H9 (cell line): ENCODE results near the gene LPIN2. TPM values are rescaled to one million over a fixed set of nuclear protein-coding genes. Genes with fewer than 3 reads are reported as not detected.

Experiments used
- DNase-seq: peaks from one replicate; pipeline ENCODE4 v3.0.0-alpha.2; 2017
- H2AFZ ChIP-seq: one replicate; pipeline ENCODE4 v1.6.1; 2013; ENCODE audit warnings: mild to moderate bottlenecking, low read length, control low read depth, moderate library complexity
- H2AK5ac ChIP-seq: 2 replicates; pipeline ENCODE4 v1.6.1; 2013; ENCODE audit warnings: low read length, control low read depth, mixed read lengths; ENCODE audit not compliant: insufficient read length
- H2BK120ac ChIP-seq: one replicate; pipeline ENCODE4 v1.6.1; 2013; ENCODE audit warnings: low read depth, mild to moderate bottlenecking, low read length, control low read depth, inconsistent platforms; ENCODE audit not compliant: poor library complexity, severe bottlenecking
- H2BK12ac ChIP-seq: 2 replicates; pipeline ENCODE4 v1.6.1; 2013; ENCODE audit warnings: low read length, control low read depth, mixed read lengths, low read depth; ENCODE audit not compliant: insufficient read length
- H2BK15ac ChIP-seq: 2 replicates; pipeline ENCODE4 v1.6.1; 2013; ENCODE audit warnings: low read depth, low read length, control low read depth
- H2BK20ac ChIP-seq: one replicate; pipeline ENCODE4 v1.6.1; 2013; ENCODE audit warnings: low read depth, mild to moderate bottlenecking, low read length, control low read depth, inconsistent platforms; ENCODE audit not compliant: poor library complexity, severe bottlenecking
- H2BK5ac ChIP-seq: 2 replicates; pipeline ENCODE4 v1.6.1; 2013; ENCODE audit warnings: low read length, control low read depth, mixed read lengths; ENCODE audit not compliant: insufficient read length
- H3K14ac ChIP-seq: 2 replicates; pipeline ENCODE4 v1.6.1; 2013; ENCODE audit warnings: low read length, control low read depth; ENCODE audit not compliant: insufficient read depth
- H3K18ac ChIP-seq: 2 replicates; pipeline ENCODE4 v1.6.1; 2013; ENCODE audit warnings: low read depth, mild to moderate bottlenecking, mixed read lengths, low read length, control low read depth; ENCODE audit not compliant: insufficient read length
- H3K23ac ChIP-seq: 2 replicates; pipeline ENCODE4 v1.6.1; 2013; ENCODE audit warnings: low read length, control low read depth, mixed read lengths, low read depth; ENCODE audit not compliant: insufficient read length
- H3K23me2 ChIP-seq: 2 replicates; pipeline ENCODE4 v1.6.1; 2013; ENCODE audit warnings: low read depth, mild to moderate bottlenecking, mixed read lengths, low read length, control low read depth; ENCODE audit not compliant: insufficient read length, poor library complexity, severe bottlenecking
- H3K27ac ChIP-seq: 2 replicates; pipeline ENCODE4 v1.5.1; 2013; ENCODE audit warnings: low read length, control low read depth, mixed read lengths, low read depth; ENCODE audit not compliant: insufficient read length
- H3K27me3 ChIP-seq: 2 replicates; pipeline ENCODE4 v1.6.1; 2013; ENCODE audit warnings: low read length, control low read depth, inconsistent platforms; ENCODE audit not compliant: insufficient read depth
- H3K4ac ChIP-seq: 2 replicates; pipeline ENCODE4 v1.6.1; 2013; ENCODE audit warnings: low read depth, mild to moderate bottlenecking, control low read depth, inconsistent platforms, low read length, moderate library complexity
- H3K4me1 ChIP-seq: 2 replicates; pipeline ENCODE4 v1.6.1; 2013; ENCODE audit warnings: low read length, control low read depth, inconsistent platforms; ENCODE audit not compliant: insufficient read depth
- H3K4me2 ChIP-seq: 2 replicates; pipeline ENCODE4 v1.6.1; 2013; ENCODE audit warnings: low read length, control low read depth, mixed read lengths; ENCODE audit not compliant: insufficient read length, insufficient read depth
- H3K56ac ChIP-seq: 2 replicates; pipeline ENCODE4 v1.6.1; 2013; ENCODE audit warnings: low read depth, mild to moderate bottlenecking, mixed read lengths, low read length, control low read depth; ENCODE audit not compliant: insufficient read length
- H3K79me1 ChIP-seq: 2 replicates; pipeline ENCODE4 v1.6.1; 2013; ENCODE audit warnings: low read depth, mild to moderate bottlenecking, moderate library complexity, low read length, control low read depth, inconsistent platforms; ENCODE audit not compliant: insufficient read depth, poor library complexity, severe bottlenecking
- H3K79me2 ChIP-seq: 2 replicates; pipeline ENCODE4 v1.6.1; 2013; ENCODE audit warnings: low read length, control low read depth, inconsistent platforms; ENCODE audit not compliant: insufficient read depth
- H3K9ac ChIP-seq: 2 replicates; pipeline ENCODE4 v1.6.1; 2013; ENCODE audit warnings: low read length, control low read depth, mixed read lengths; ENCODE audit not compliant: insufficient read length; ENCODE audit errors: extremely low read depth
- H3K9me3 ChIP-seq: one replicate; pipeline ENCODE4 v1.6.1; 2013; ENCODE audit warnings: low read depth, low read length, inconsistent platforms; ENCODE audit not compliant: control insufficient read depth
- H3T11ph ChIP-seq: one replicate; pipeline ENCODE4 v1.6.1; 2013; ENCODE audit warnings: mild to moderate bottlenecking, low read length, control low read depth, inconsistent platforms
- H4K20me1 ChIP-seq: one replicate; pipeline ENCODE4 v1.6.1; 2013; ENCODE audit not compliant: control insufficient read depth, insufficient read length, insufficient read depth
- H4K5ac ChIP-seq: 2 replicates; pipeline ENCODE4 v1.6.1; 2013; ENCODE audit warnings: low read depth, mild to moderate bottlenecking, mixed read lengths, low read length, control low read depth; ENCODE audit not compliant: insufficient read length
- H4K8ac ChIP-seq: replicated peaks from 2 replicates; pipeline ENCODE4 v1.6.1; 2013; ENCODE audit warnings: low read length, control low read depth, mixed read lengths, low read depth; ENCODE audit not compliant: insufficient read length
- H4K91ac ChIP-seq: 2 replicates; pipeline ENCODE4 v1.6.1; 2013; ENCODE audit warnings: low read depth, mild to moderate bottlenecking, moderate library complexity, mixed read lengths, low read length, control low read depth; ENCODE audit not compliant: insufficient read length
- H3K27ac Mint-ChIP-seq, 3 experiments: 2 replicates in 2 of 3; 3 replicates in 1 of 3; pipeline ENCODE4 v1.8.0; 2020 to 2021; ENCODE audit warnings: mixed read lengths in 3 of 3, mild to moderate bottlenecking in 1 of 3, moderate library complexity in 1 of 3
- H3K27me3 Mint-ChIP-seq: 2 replicates; pipeline ENCODE4 v1.8.0; 2021; ENCODE audit warnings: low read depth, mild to moderate bottlenecking, moderate library complexity, mixed read lengths
- H3K36me3 Mint-ChIP-seq, 3 experiments: 2 replicates in 2 of 3; 3 replicates in 1 of 3; pipeline ENCODE4 v1.8.0; 2020 to 2021; ENCODE audit warnings: low read depth in 3 of 3, mixed read lengths in 3 of 3; ENCODE audit not compliant: insufficient read depth in 1 of 3
- H3K4me1 Mint-ChIP-seq, 2 experiments: 2 replicates each; pipeline ENCODE4 v1.8.0; 2020; ENCODE audit warnings: mixed read lengths in 2 of 2
- H3K4me3 Mint-ChIP-seq, 2 experiments: 2 replicates in 1 of 2; 3 replicates in 1 of 2; pipeline ENCODE4 v1.8.0; 2020 to 2021; ENCODE audit warnings: mild to moderate bottlenecking in 2 of 2, mixed read lengths in 2 of 2, moderate library complexity in 1 of 2
- H3K9me3 Mint-ChIP-seq, 2 experiments: 2 replicates in 1 of 2; 3 replicates in 1 of 2; pipeline ENCODE4 v1.8.0; 2020; ENCODE audit warnings: mild to moderate bottlenecking in 2 of 2, mixed read lengths in 2 of 2, moderate library complexity in 1 of 2
- WGBS: extraction: QIAGEN DNeasy Blood & Tissue Kit; methylation state at CpG from one replicate; pipeline ENCODE4 v1.1.7; 2013; ENCODE audit warnings: missing lambda C conversion rate, low lambda C conversion rate, mixed read lengths; ENCODE audit not compliant: insufficient read length; ENCODE audit errors: extremely low coverage; 5-methylcytosine and 5-hydroxymethylcytosine counted together
- total RNA-seq: library from RNA; stranded (reverse); gene quantifications from 2 replicates; pipeline ENCODE4 v1.2.1, GENCODE V29; 2021
- TF ChIP-seq, protein P1 (sequence below): fragments of 200-600 bp; sonication (generic); conservative IDR thresholded peaks from 3 replicates; pipeline ENCODE4 v1.8.0; 2021; ENCODE audit warnings: antibody characterized with exemption, mild to moderate bottlenecking

Gene LPIN2
- total RNA-seq, 1 experiment from 2014 or later, result 9.2 TPM

DNA sequence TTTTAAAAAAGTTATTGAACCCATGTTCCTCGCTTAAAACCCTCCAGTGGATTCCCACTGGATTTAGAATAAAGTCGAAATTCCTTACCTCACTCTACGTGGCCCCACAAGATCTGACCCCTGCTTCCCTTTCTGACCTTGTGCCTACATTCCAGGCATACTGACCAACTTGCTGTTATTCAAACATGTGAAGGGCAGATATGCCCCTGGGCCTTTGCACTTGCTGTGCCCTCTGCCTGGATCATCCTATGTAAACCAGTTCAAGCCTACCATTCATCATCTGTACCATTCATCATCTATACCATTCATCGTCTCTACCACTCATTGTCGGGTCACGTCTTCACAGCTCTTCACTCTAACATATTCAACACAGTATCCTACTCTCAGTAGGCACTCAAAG is 41.3 kb upstream of the LPIN2 start:
- TF ChIP-seq, protein P1, sequence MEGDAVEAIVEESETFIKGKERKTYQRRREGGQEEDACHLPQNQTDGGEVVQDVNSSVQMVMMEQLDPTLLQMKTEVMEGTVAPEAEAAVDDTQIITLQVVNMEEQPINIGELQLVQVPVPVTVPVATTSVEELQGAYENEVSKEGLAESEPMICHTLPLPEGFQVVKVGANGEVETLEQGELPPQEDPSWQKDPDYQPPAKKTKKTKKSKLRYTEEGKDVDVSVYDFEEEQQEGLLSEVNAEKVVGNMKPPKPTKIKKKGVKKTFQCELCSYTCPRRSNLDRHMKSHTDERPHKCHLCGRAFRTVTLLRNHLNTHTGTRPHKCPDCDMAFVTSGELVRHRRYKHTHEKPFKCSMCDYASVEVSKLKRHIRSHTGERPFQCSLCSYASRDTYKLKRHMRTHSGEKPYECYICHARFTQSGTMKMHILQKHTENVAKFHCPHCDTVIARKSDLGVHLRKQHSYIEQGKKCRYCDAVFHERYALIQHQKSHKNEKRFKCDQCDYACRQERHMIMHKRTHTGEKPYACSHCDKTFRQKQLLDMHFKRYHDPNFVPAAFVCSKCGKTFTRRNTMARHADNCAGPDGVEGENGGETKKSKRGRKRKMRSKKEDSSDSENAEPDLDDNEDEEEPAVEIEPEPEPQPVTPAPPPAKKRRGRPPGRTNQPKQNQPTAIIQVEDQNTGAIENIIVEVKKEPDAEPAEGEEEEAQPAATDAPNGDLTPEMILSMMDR, result no peak
- no peaks in the 10 kb centered on the region for H3K79me2 ChIP-seq
- H3K56ac ChIP-seq, result no peak overlapping the region
- no peak overlapping the region for H3K27ac ChIP-seq
- no peaks in the 10 kb centered on the region for H3K9me3 ChIP-seq
- no peak for DNase-seq
- H3K4me1 ChIP-seq, result no peaks in the 10 kb centered on the region; the same call in 1 of the 2 replicates
- no peak overlapping the region for H2BK120ac ChIP-seq
- Mint-ChIP-seq H3K9me3 (peaks cover 8 to 11% of the 10 kb centered on the region in 2 experiments; a peak in 4 of 5 replicates), H3K4me3 (no peak overlapping the region; a peak in 1 of 5 replicates), H3K36me3 (peaks cover 0 to 14% (median 3%) of the 10 kb centered on the region in 3 experiments; a peak in 5 of 7 replicates), H3K27ac (no peak overlapping the region), H3K27me3 (no peaks in the 10 kb centered on the region), H3K4me1 (peaks cover 15 to 18% of the 10 kb centered on the region in 2 experiments)
- H2AFZ ChIP-seq, result no peak overlapping the region
- no peak overlapping the region for H3K4ac ChIP-seq
- H3K23me2 ChIP-seq, result no peaks in the 10 kb centered on the region
- no peak overlapping the region for H2BK5ac ChIP-seq
- H4K8ac ChIP-seq, result no peak overlapping the region
- no peak overlapping the region for H3K14ac ChIP-seq
- no peak overlapping the region for H3K9ac ChIP-seq
- H2BK20ac ChIP-seq, result no peak overlapping the region
- no peak overlapping the region for H3K4me2 ChIP-seq
- no peak overlapping the region for H2BK15ac ChIP-seq
- H3K79me1 ChIP-seq, result no peaks in the 10 kb centered on the region
- 100% methylated on average over 3 of the region's 6 CpGs for WGBS
- H2AK5ac ChIP-seq, result no peak overlapping the region
- no peak overlapping the region for H2BK12ac ChIP-seq
- H4K20me1 ChIP-seq, result no peaks in the 10 kb centered on the region
- H3T11ph ChIP-seq, result no peak overlapping the region
- no peak overlapping the region for H4K91ac ChIP-seq
- H3K27me3 ChIP-seq, result no peaks in the 10 kb centered on the region
- no peak overlapping the region for H3K18ac ChIP-seq
- H3K23ac ChIP-seq, result no peak overlapping the region
- no peak overlapping the region for H4K5ac ChIP-seq
